Testis (tissue), 3 donors: ENCODE measurements around the gene IGSF9. TPM values are rescaled to one million over a fixed set of nuclear protein-coding genes. Genes with fewer than 3 reads are reported as not detected.

ENCODE experiments used
- DNase-seq: peaks from one replicate; pipeline ENCODE4 v3.0.0-alpha.2; 2019
- H3K27ac ChIP-seq, 2 donors: fragments of 200-600 bp; sonication (generic); one replicate each; pipeline ENCODE4 v1.5.1; 2019
- H3K27me3 ChIP-seq: fragments of 200-600 bp; sonication (generic); one replicate; pipeline ENCODE4 v1.5.1; 2019
- H3K36me3 ChIP-seq: fragments of 200-600 bp; sonication (generic); one replicate; pipeline ENCODE4 v1.5.1; 2017; ENCODE audit warnings: low read depth; ENCODE audit errors: missing control alignments
- H3K4me1 ChIP-seq: fragments of 200-600 bp; sonication (generic); one replicate; pipeline ENCODE4 v1.5.1; 2019
- H3K4me3 ChIP-seq, 2 donors: fragments of 200-600 bp; sonication (generic); one replicate each; pipeline ENCODE4 v1.5.1; 2017 to 2019
- H3K9me3 ChIP-seq: fragments of 200-600 bp; sonication (generic); one replicate; pipeline ENCODE4 v1.5.1; 2017
- CTCF ChIP-seq, 3 experiments: fragments of 450-650 bp in 2 of 3; fragments of 200-600 bp in 1 of 3; sonication (generic) in 1 of 3; IDR thresholded peaks; one replicate each; pipeline ENCODE4 v1.5.1; 2016 to 2019; ENCODE audit warnings: antibody characterized with exemption in 3 of 3, mild to moderate bottlenecking in 2 of 3, moderate library complexity in 1 of 3
- POLR2A ChIP-seq: fragments of 450-650 bp; IDR thresholded peaks from one replicate; pipeline ENCODE4 v1.6.1; 2017; ENCODE audit warnings: antibody characterized with exemption, mild to moderate bottlenecking, moderate library complexity
- WGBS, 2 donors: methylation state at CpG; one replicate each; pipeline ENCODE4 v1.1.5; 2018; 5-methylcytosine and 5-hydroxymethylcytosine counted together
- intact Hi-C: fragments of 100-400 bp; cut with DNase I; formaldehyde crosslinking; loops from one replicate; pipeline ENCODE4 v1.15.1; 2023; ENCODE audit warnings: low total_unique reads
- polyA plus RNA-seq: library from polyadenylated mRNA; stranded (reverse); fragments of 350-450 nt; fragmentation: Illumina TruSeq; extraction: RNeasy Lipid Tissue Mini Kit (QIAGEN cat#74804); gene quantifications from one replicate; pipeline ENCODE4 v1.2.3, GENCODE V29; 2014; ENCODE audit warnings: low read depth, low replicate concordance; ENCODE audit not compliant: insufficient read depth
- total RNA-seq, 2 donors: library from RNA; depleted of rRNA; stranded (reverse); fragments of >200 nt; gene quantifications; one replicate each; pipeline ENCODE4 v1.2.3, GENCODE V29; 2016

Gene IGSF9
- total and polyA plus RNA-seq, 3 donors from 2014 or later, result 4.8 to 10.2 (median 7.9) TPM

GRCh38 chr1:159915571-159916241 lies 29.7 kb downstream of the IGSF9 start:
- intact Hi-C loops, result no loop called here
- H3K4me1 ChIP-seq, result peaks cover 5% of the 10 kb centered on the region
- 42 to 57% methylated on average over 5 of the region's 5 CpGs for WGBS, 2 donors

GRCh38 chr1:159914252-159915018 lies 31.0 kb downstream of the IGSF9 start:
- H3K9me3 ChIP-seq, result no peaks in the 10 kb centered on the region
- DNase-seq, result no peak
- no peak overlapping the region for H3K27ac ChIP-seq
- no peak overlapping the region for H3K4me3 ChIP-seq
- TF ChIP-seq POLR2A (no peak), CTCF (IDR thresholded peaks at IDR 0.05) (no peak)
- no peaks in the 10 kb centered on the region for H3K27me3 ChIP-seq
- WGBS, 2 donors, result 90 to 91% methylated on average over 10 of the region's 10 CpGs
- intact Hi-C loops, result no loop called here
- no peaks in the 10 kb centered on the region for H3K36me3 ChIP-seq
- peaks cover 16% of the 10 kb centered on the region for H3K4me1 ChIP-seq

More at GRCh38 chr1:159915571-159916241, 29.7 kb downstream of the IGSF9 start:
- Histone ChIP-seq H3K27ac (peak overlapping the region in 1 of 2 donors; percentile 14), H3K27me3 (no peaks in the 10 kb centered on the region), H3K4me3 (no peak overlapping the region), H3K9me3 (no peaks in the 10 kb centered on the region), H3K36me3 (no peaks in the 10 kb centered on the region)
- no peak for DNase-seq
- TF ChIP-seq CTCF (IDR thresholded peaks at IDR 0.05) (no peak), POLR2A (no peak)

GRCh38 chr1:159913451-159914192 lies 31.8 kb downstream of the IGSF9 start:
- H3K9me3 ChIP-seq, result no peaks in the 10 kb centered on the region
- H3K4me1 ChIP-seq, result peaks cover 21% of the 10 kb centered on the region
- intact Hi-C loops, result no loop called here
- WGBS, 2 donors, result 78% methylated on average over 5 of the region's 5 CpGs
- no peak overlapping the region for H3K4me3 ChIP-seq
- no peaks in the 10 kb centered on the region for H3K36me3 ChIP-seq
- TF ChIP-seq POLR2A (no peak), CTCF (IDR thresholded peaks at IDR 0.05) (no peak)
- H3K27me3 ChIP-seq, result no peaks in the 10 kb centered on the region
- no peak overlapping the region for H3K27ac ChIP-seq
- DNase-seq, result no peak

DNA sequence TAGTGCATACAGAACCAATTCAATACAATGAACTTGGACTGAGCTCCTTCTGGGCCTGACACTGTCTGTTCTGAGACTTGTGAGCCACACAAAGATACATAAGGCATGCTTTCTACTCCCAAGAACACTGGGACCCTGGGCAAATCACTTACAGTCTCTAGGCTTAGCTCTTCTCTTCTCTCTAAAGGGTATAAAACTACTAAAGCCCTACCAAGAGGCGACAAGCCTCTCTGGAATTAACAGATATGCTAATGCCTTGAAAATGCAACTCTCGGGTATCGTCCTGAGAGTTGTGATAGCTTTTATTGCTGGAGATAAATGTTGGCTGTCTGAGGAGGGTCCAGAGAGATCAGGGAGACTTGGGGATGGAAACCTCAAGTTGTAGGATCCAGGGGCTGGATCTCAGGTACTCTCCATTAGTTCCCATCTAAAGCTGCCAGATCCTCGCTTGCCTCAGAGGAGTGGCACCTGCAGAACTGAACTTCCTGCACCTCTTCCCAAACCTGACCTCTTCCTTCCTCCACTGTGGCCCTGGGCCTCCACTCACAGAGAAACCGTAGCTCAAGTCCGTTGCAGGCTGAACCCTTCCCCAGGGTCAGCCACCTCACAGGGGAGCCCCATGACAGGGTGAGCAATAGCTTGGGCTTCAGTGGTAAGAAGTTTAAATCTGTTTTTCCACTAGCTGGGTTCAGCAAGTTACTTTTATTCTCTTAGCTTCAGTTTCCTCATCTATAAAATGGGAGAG lies 33.9 kb downstream of the IGSF9 start:
- WGBS, 2 donors, result 64 to 67% methylated on average over 6 of the region's 6 CpGs
- TF ChIP-seq CTCF (IDR thresholded peaks at IDR 0.05), result no peak
- TF ChIP-seq POLR2A, result no peak
- Histone ChIP-seq H3K4me1 (peaks cover 21% of the 10 kb centered on the region), H3K27ac (peak overlapping the region in 1 of 2 donors; percentile 5), H3K27me3 (no peaks in the 10 kb centered on the region), H3K4me3 (no peak overlapping the region), H3K36me3 (no peaks in the 10 kb centered on the region), H3K9me3 (no peaks in the 10 kb centered on the region)
- no peak for DNase-seq
- intact Hi-C loops, result no loop called here
